ENCODE data around the gene GRIP2.

DNA sequence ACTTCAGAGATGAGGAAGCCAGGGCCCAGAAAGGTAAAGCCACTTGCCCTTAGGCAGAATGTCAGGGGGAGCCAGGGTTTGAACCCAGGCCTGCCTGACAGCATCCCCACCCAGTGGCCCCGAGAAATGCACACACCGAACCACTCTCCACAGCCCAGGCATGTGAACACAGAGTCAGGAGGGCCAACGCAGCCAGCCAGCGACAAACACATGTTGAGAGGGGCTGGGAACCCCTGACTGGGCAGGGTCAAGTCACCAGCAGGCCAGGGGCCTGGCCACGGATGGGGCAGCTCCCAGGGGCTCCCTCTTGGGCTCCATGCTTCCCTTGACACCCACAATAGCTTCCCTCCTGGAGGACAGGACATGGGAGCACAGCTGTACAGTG, 5.1 kb upstream of the GRIP2 start:
- no peak for TF ChIP-seq CTCF (IDR thresholded peaks at IDR 0.05; ENCODE audit: poor library complexity)
- no peak for TF ChIP-seq EZH2 (IDR thresholded peaks at IDR 0.05; ENCODE audit: borderline replicate concordance)

All from hepatocyte (in vitro differentiated cells).